ENCODE data around the gene FHAD1.

The FHAD1 gene

GRCh38 chr1:15276691-15277446 is 29.8 kb downstream of the FHAD1 start:
- Histone ChIP-seq H3K4me1 (ENCODE audit: control insufficient read depth, low read length) (no peaks in the 10 kb centered on the region), H3K4me3 (ENCODE audit: low read length) (no peak overlapping the region), H3K79me2 (ENCODE audit: control insufficient read depth, low read length) (no peaks in the 10 kb centered on the region), H3K4me2 (ENCODE audit: low read length) (no peak overlapping the region), H3K36me3 (ENCODE audit: control insufficient read depth, low read length) (no peaks in the 10 kb centered on the region), H3K27ac (ENCODE audit: low read depth, low read length) (no peak overlapping the region), H3F3A (ENCODE audit: control insufficient read depth, insufficient read depth) (no peaks in the 10 kb centered on the region), H4K20me1 (ENCODE audit: control insufficient read depth, insufficient read depth, low read depth, low read length) (no peaks in the 10 kb centered on the region), H3K9me2 (replicated peaks; ENCODE audit: control insufficient read depth, low read length) (no peaks in the 10 kb centered on the region), H3K27me3 (ENCODE audit: control insufficient read depth, low read length) (peaks cover 17% of the 10 kb centered on the region), H3K9me3 (ENCODE audit: control insufficient read depth, insufficient read depth, low read length) (no peaks in the 10 kb centered on the region)
- TF ChIP-seq EZH2phosphoT487 (IDR thresholded peaks at IDR 0.05; ENCODE audit: borderline replicate concordance, low read length) (no peak), CTCF (IDR thresholded peaks at IDR 0.05; ENCODE audit: low read depth, low read length, poor library complexity, severe bottlenecking) (no peak)

DNA sequence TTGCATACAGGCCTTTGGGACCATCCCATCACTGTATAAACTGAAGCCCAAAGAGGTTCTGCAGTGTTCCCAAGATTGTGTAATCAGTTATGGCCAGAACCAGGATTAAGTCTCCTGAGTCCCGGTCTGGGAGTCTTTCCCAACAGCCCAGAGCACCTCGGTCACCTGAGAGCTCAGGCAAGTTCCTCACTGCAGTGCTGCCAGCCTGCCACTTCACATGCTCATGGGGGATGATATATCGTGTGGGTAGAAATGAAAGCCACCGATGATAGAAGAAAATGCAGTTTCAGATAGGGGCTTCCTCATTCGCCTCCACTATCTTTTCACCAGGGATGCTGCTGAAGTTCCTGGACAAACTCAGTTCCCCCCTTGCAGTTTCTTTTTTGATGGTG is 30.4 kb downstream of the FHAD1 start:
- Histone ChIP-seq H3K36me3 (ENCODE audit: control insufficient read depth, low read length) (no peaks in the 10 kb centered on the region), H3F3A (ENCODE audit: control insufficient read depth, insufficient read depth) (no peaks in the 10 kb centered on the region), H3K4me2 (ENCODE audit: low read length) (no peak overlapping the region), H3K27me3 (ENCODE audit: control insufficient read depth, low read length) (peaks cover 19% of the 10 kb centered on the region), H3K27ac (ENCODE audit: low read depth, low read length) (no peak overlapping the region), H3K4me3 (ENCODE audit: low read length) (no peak overlapping the region), H3K4me1 (ENCODE audit: control insufficient read depth, low read length) (no peaks in the 10 kb centered on the region), H4K20me1 (ENCODE audit: control insufficient read depth, insufficient read depth, low read depth, low read length) (no peaks in the 10 kb centered on the region), H3K9me3 (ENCODE audit: control insufficient read depth, insufficient read depth, low read length) (no peaks in the 10 kb centered on the region), H3K9me2 (replicated peaks; ENCODE audit: control insufficient read depth, low read length) (no peaks in the 10 kb centered on the region), H3K79me2 (ENCODE audit: control insufficient read depth, low read length) (no peaks in the 10 kb centered on the region)
- no peak for TF ChIP-seq CTCF (IDR thresholded peaks at IDR 0.05; ENCODE audit: low read depth, low read length, poor library complexity, severe bottlenecking)
- TF ChIP-seq EZH2phosphoT487 (IDR thresholded peaks at IDR 0.05; ENCODE audit: borderline replicate concordance, low read length): no peak

DNA sequence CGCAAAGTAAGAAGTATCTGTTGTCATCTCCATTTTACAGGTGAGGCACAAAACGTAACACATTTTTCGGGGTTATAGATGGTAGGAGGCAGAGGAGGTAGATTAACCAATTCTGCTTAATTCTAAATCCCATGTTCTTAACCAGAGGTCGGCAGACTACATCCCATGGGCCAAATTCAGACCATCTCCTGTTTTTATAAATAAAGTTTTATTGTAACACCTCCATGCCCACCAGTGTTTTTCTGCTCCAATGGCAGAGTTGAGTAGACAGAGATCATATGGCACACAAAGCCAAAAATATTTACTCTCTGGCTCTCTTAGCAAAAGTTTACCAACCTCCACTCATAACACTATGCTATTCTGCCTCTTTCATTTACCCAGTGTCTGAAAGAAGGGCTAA is 30.9 kb downstream of the FHAD1 start:
- H3K36me3 ChIP-seq (ENCODE audit: control insufficient read depth, low read length): no peaks in the 10 kb centered on the region
- no peak overlapping the region for H3K27ac ChIP-seq (ENCODE audit: low read depth, low read length)
- H4K20me1 ChIP-seq (ENCODE audit: control insufficient read depth, insufficient read depth, low read depth, low read length): no peaks in the 10 kb centered on the region
- no peaks in the 10 kb centered on the region for H3K4me1 ChIP-seq (ENCODE audit: control insufficient read depth, low read length)
- peaks cover 19% of the 10 kb centered on the region for H3K27me3 ChIP-seq (ENCODE audit: control insufficient read depth, low read length)
- TF ChIP-seq CTCF (IDR thresholded peaks at IDR 0.05; ENCODE audit: low read depth, low read length, poor library complexity, severe bottlenecking) (no peak), EZH2phosphoT487 (IDR thresholded peaks at IDR 0.05; ENCODE audit: borderline replicate concordance, low read length) (no peak)
- H3K4me2 ChIP-seq (ENCODE audit: low read length): no peak overlapping the region
- H3F3A ChIP-seq (ENCODE audit: control insufficient read depth, insufficient read depth): no peaks in the 10 kb centered on the region
- no peak overlapping the region for H3K4me3 ChIP-seq (ENCODE audit: low read length)
- H3K9me2 ChIP-seq (replicated peaks; ENCODE audit: control insufficient read depth, low read length): no peaks in the 10 kb centered on the region
- no peaks in the 10 kb centered on the region for H3K9me3 ChIP-seq (ENCODE audit: control insufficient read depth, insufficient read depth, low read length)
- no peaks in the 10 kb centered on the region for H3K79me2 ChIP-seq (ENCODE audit: control insufficient read depth, low read length)
